Trophoblast cell (in vitro differentiated cells and primary cell): ENCODE data around the gene GPR162.
"Not testable (repeated sequence)": the region's sequence is repeated elsewhere in the genome, so short reads cannot be mapped to it uniquely, and the experiment has no call there.

Experiments
- DNase-seq, 2 donors: peaks; one replicate each; pipeline ENCODE4 v3.0.0-alpha.2; 2016
- H2AFZ ChIP-seq: 2 replicates; pipeline ENCODE4 v1.6.1; 2013; ENCODE audit warnings: low read length, moderate library complexity, mild to moderate bottlenecking; ENCODE audit not compliant: insufficient read depth, poor library complexity
- H2AK5ac ChIP-seq: 2 replicates; pipeline ENCODE4 v1.6.1; 2013; ENCODE audit warnings: mild to moderate bottlenecking, low read length
- H2BK120ac ChIP-seq: 2 replicates; pipeline ENCODE4 v1.6.1; 2013; ENCODE audit warnings: low read length, mild to moderate bottlenecking, moderate library complexity; ENCODE audit not compliant: insufficient read depth, poor library complexity
- H2BK12ac ChIP-seq: 2 replicates; pipeline ENCODE4 v1.6.1; 2013; ENCODE audit warnings: mild to moderate bottlenecking, low read length, moderate library complexity
- H2BK5ac ChIP-seq: 2 replicates; pipeline ENCODE4 v1.6.1; 2013; ENCODE audit warnings: low read length, low read depth, moderate library complexity, mild to moderate bottlenecking; ENCODE audit not compliant: poor library complexity
- H3K14ac ChIP-seq: 2 replicates; pipeline ENCODE4 v1.6.1; 2013; ENCODE audit warnings: mild to moderate bottlenecking, low read length
- H3K18ac ChIP-seq: 2 replicates; pipeline ENCODE4 v1.6.1; 2013; ENCODE audit warnings: mild to moderate bottlenecking, low read length
- H3K23ac ChIP-seq: 2 replicates; pipeline ENCODE4 v1.6.1; 2013; ENCODE audit warnings: low read length
- H3K27ac ChIP-seq: 2 replicates; pipeline ENCODE4 v1.5.1; 2013; ENCODE audit warnings: low read depth, mild to moderate bottlenecking, inconsistent platforms, low read length, moderate library complexity
- H3K27me3 ChIP-seq: 2 replicates; pipeline ENCODE4 v1.6.1; 2013; ENCODE audit warnings: inconsistent platforms, mild to moderate bottlenecking, low read length, moderate library complexity; ENCODE audit not compliant: insufficient read depth
- H3K36me3 ChIP-seq, 2 experiments: 1 replicate in 1 of 2; 2 replicates in 1 of 2; pipeline ENCODE4 v1.6.1; 2013; ENCODE audit warnings: low read length in 2 of 2, mild to moderate bottlenecking in 2 of 2, moderate library complexity in 1 of 2; ENCODE audit not compliant: insufficient read depth in 2 of 2, control insufficient read depth in 1 of 2
- H3K4ac ChIP-seq: 2 replicates; pipeline ENCODE4 v1.6.1; 2013; ENCODE audit warnings: low read depth, mild to moderate bottlenecking, low read length, moderate library complexity
- H3K4me1 ChIP-seq, 2 experiments: 1 replicate in 1 of 2; 2 replicates in 1 of 2; pipeline ENCODE4 v1.6.1; 2013; ENCODE audit warnings: low read length in 2 of 2, mild to moderate bottlenecking in 2 of 2, moderate library complexity in 1 of 2; ENCODE audit not compliant: insufficient read depth in 2 of 2, control insufficient read depth in 1 of 2
- H3K4me2 ChIP-seq: 2 replicates; pipeline ENCODE4 v1.6.1; 2013; ENCODE audit warnings: inconsistent platforms, mild to moderate bottlenecking, low read length, moderate library complexity
- H3K4me3 ChIP-seq: 2 replicates; pipeline ENCODE4 v1.5.1; 2013; ENCODE audit warnings: mild to moderate bottlenecking, low read depth, low read length, inconsistent platforms
- H3K79me1 ChIP-seq: one replicate; pipeline ENCODE4 v1.6.1; 2013; ENCODE audit warnings: low read length
- H3K79me2 ChIP-seq: 2 replicates; pipeline ENCODE4 v1.6.1; 2013; ENCODE audit warnings: low read length, mild to moderate bottlenecking; ENCODE audit not compliant: control insufficient read depth, insufficient read depth, poor library complexity
- H3K9ac ChIP-seq: 2 replicates; pipeline ENCODE4 v1.6.1; 2013; ENCODE audit warnings: mild to moderate bottlenecking, low read length
- H3K9me3 ChIP-seq: 2 replicates; pipeline ENCODE4 v1.6.1; 2013; ENCODE audit warnings: low read depth, mild to moderate bottlenecking, control low read depth, inconsistent platforms, low read length; ENCODE audit not compliant: insufficient read depth
- H4K12ac ChIP-seq: 2 replicates; pipeline ENCODE4 v1.6.1; 2013; ENCODE audit warnings: low read depth, mild to moderate bottlenecking, low read length, moderate library complexity
- H4K8ac ChIP-seq: 2 replicates; pipeline ENCODE4 v1.6.1; 2013; ENCODE audit warnings: low read depth, mild to moderate bottlenecking, low read length, moderate library complexity
- H4K91ac ChIP-seq: one replicate; pipeline ENCODE4 v1.6.1; 2013; ENCODE audit warnings: low read depth, mild to moderate bottlenecking, low read length, moderate library complexity
- WGBS: extraction: QIAGEN DNeasy Blood & Tissue Kit; methylation state at CpG from one replicate; pipeline ENCODE4 v1.1.7; 2013; ENCODE audit warnings: missing lambda C conversion rate; ENCODE audit not compliant: insufficient read length, insufficient coverage; ENCODE audit errors: extremely low coverage; 5-methylcytosine and 5-hydroxymethylcytosine counted together

The GPR162 gene

GRCh38 chr12:6863586-6864321 lies 42.1 kb downstream of the GPR162 start:
- no peak overlapping the region for H2AFZ ChIP-seq
- no peak overlapping the region for H3K18ac ChIP-seq
- peaks cover 65 to 67% of the 10 kb centered on the region in 2 experiments for H3K36me3 ChIP-seq
- no peak overlapping the region for H2BK5ac ChIP-seq
- H3K9ac ChIP-seq = peak overlapping the region; percentile 17
- H2AK5ac ChIP-seq = no peak overlapping the region
- no peak overlapping the region for H3K14ac ChIP-seq
- no peaks in the 10 kb centered on the region for H3K27me3 ChIP-seq
- no peak overlapping the region for H3K4ac ChIP-seq
- peaks cover 12% of the 10 kb centered on the region for H3K79me2 ChIP-seq
- H3K4me1 ChIP-seq = peaks cover 8 to 9% of the 10 kb centered on the region in 2 experiments
- no peak overlapping the region for H3K27ac ChIP-seq
- no peak overlapping the region for H4K91ac ChIP-seq
- no peak overlapping the region for H3K23ac ChIP-seq
- no peak overlapping the region for H3K4me2 ChIP-seq
- no peak overlapping the region for H4K8ac ChIP-seq
- H2BK12ac ChIP-seq = no peak overlapping the region
- no peak overlapping the region for H3K4me3 ChIP-seq
- no CpG with 5 or more reads among the region's 16 CpGs for WGBS
- DNase-seq = no peak
- peaks cover 9% of the 10 kb centered on the region for H3K79me1 ChIP-seq
- H3K9me3 ChIP-seq = no peaks in the 10 kb centered on the region
- H4K12ac ChIP-seq = no peak overlapping the region
- H2BK120ac ChIP-seq = no peak overlapping the region

DNA sequence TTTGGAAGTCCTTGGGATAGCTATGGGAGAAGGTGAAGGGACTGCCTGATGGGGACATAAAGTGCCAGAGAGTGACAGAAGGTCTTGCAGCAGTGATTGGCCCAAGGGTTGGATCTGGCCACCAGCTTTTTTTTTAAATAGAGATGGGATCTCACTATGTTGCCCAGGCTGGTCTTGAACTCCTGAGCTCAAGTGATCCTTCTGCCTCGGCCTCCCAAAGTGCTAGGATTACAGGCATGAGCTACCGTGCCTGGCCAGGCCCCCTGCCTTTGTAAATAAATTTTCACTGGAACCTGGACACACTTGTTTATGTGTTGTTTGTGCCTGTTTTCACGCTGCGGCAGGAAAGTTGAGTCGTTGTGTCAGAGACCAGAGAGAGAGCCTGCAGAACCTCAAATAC lies 43.7 kb downstream of the GPR162 start:
- not testable (repeated sequence) for H2BK120ac ChIP-seq, H3K4me2 ChIP-seq, H4K8ac ChIP-seq, H3K9me3 ChIP-seq, H3K23ac ChIP-seq, H3K18ac ChIP-seq, H4K12ac ChIP-seq, H3K14ac ChIP-seq, H2BK5ac ChIP-seq, H3K79me1 ChIP-seq, H4K91ac ChIP-seq, H3K27ac ChIP-seq, DNase-seq, H2AK5ac ChIP-seq, H2AFZ ChIP-seq, H3K4me3 ChIP-seq, H3K27me3 ChIP-seq, H3K9ac ChIP-seq, H3K4ac ChIP-seq, H2BK12ac ChIP-seq
- Histone ChIP-seq H3K36me3 (peaks cover 63 to 69% of the 10 kb centered on the region in 2 experiments), H3K79me2 (peaks cover 12% of the 10 kb centered on the region), H3K4me1 (peaks cover 11% of the 10 kb centered on the region in 2 experiments)
- no CpG with 5 or more reads among the region's 5 CpGs for WGBS

DNA sequence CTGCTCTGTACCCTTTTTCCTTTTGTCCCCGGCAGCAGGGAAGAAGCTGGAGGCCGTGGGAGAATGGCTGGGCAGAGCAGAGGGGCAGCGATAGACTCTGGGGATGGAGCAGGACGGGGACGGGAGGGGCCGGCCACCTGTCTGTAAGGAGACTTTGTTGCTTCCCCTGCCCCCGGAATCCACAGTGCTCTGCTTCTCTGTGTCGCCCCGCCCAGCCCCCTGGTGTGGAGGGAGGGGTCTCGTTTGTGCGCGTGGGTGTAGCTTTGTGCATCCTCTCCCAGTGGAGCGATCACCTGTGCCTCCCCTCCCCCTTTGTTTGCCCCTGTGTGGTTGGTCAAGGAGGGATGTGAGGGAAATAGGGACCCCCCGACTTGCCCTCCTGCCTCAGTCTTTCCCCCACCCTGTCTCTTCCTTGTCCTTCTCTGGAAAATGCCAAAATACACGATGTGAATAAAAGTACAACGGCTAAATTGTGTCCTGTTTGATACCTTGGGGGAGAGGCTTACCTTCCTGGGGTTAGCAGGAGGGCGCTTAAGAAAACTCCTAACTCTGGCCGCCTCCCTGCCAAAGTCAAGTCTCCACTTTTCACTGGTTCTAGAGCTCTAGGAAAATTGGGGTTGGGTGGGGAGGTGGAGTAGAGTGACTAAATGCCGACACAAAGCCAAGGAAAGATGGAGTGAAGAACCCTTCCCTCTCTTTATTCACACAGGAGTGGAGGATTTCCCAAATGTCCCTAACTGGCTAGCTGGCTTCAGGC lies 44.7 kb downstream of the GPR162 start:
- Histone ChIP-seq H3K4me2 (peak overlapping the region; percentile 88), H3K14ac (peak overlapping the region; percentile 50), H4K8ac (peak overlapping the region; percentile 76), H3K23ac (no peak overlapping the region), H3K27me3 (no peaks in the 10 kb centered on the region), H2BK12ac (no peak overlapping the region), H3K79me1 (peaks cover 9% of the 10 kb centered on the region), H3K79me2 (peaks cover 12% of the 10 kb centered on the region), H3K9me3 (peaks cover 3% of the 10 kb centered on the region), H2AFZ (peak overlapping the region; percentile 12), H3K36me3 (peaks cover 62 to 69% of the 10 kb centered on the region in 2 experiments), H3K18ac (peak overlapping the region; percentile 12), H3K4me1 (peaks cover 11 to 14% of the 10 kb centered on the region in 2 experiments), H2BK5ac (no peak overlapping the region), H3K9ac (no peak overlapping the region), H3K4ac (no peak overlapping the region), H4K12ac (peak overlapping the region; percentile 5), H3K27ac (no peak overlapping the region), H2BK120ac (no peak overlapping the region), H3K4me3 (peak overlapping the region; percentile 13), H2AK5ac (peak overlapping the region; percentile 23), H4K91ac (no peak overlapping the region)
- no peak for DNase-seq
- WGBS = no CpG with 5 or more reads among the region's 19 CpGs

DNA sequence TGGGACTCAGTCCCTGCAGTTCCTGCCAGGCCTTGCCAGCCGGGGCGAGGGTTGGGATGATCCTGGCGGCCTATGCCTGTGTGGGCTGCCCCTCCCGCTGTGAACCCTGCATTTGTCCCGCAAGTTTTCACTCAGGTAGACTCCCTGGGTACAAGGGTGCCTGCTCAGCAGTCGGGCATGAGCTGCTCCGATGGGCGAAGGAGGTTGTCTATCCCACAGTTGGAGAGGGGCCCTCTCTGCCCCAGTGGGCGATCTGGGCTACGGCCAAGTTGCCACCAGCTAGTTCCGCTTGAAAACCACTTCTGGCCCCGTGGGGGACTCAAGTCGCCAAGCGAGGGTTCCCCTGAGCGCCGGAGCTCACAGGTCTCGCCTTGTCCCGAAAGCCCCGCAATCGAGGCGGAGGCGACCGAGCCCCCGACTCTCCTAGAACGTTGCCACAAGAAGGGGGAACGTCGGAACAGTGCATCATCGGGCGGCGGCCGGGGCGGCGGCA lies 45.3 kb downstream of the GPR162 start:
- Histone ChIP-seq H2BK12ac (no peak overlapping the region), H4K8ac (peak overlapping the region; percentile 76), H3K4me3 (peak overlapping the region; percentile 59), H2BK5ac (no peak overlapping the region), H4K12ac (peak overlapping the region; percentile 5), H3K36me3 (peaks cover 59 to 65% of the 10 kb centered on the region in 2 experiments), H3K79me2 (peaks cover 12% of the 10 kb centered on the region), H3K9ac (peak overlapping the region; percentile 17), H4K91ac (no peak overlapping the region), H3K4ac (no peak overlapping the region), H2AFZ (peak overlapping the region; percentile 12), H3K27me3 (no peaks in the 10 kb centered on the region), H2BK120ac (no peak overlapping the region), H3K79me1 (peaks cover 9% of the 10 kb centered on the region), H3K23ac (no peak overlapping the region), H3K4me1 (peaks cover 14 to 21% of the 10 kb centered on the region in 2 experiments), H3K4me2 (peak overlapping the region; percentile 88), H3K27ac (no peak overlapping the region), H2AK5ac (peak overlapping the region; percentile 23), H3K18ac (peak overlapping the region; percentile 12), H3K14ac (peak overlapping the region; percentile 50), H3K9me3 (peaks cover 3% of the 10 kb centered on the region)
- no CpG with 5 or more reads among the region's 33 CpGs for WGBS
- DNase-seq = no peak
